ENCODE results near the gene CRLF1.
"Not testable (repeated sequence)": the region's sequence is repeated elsewhere in the genome, so short reads cannot be mapped to it uniquely, and the experiment has no call there.

Gene CRLF1

DNA sequence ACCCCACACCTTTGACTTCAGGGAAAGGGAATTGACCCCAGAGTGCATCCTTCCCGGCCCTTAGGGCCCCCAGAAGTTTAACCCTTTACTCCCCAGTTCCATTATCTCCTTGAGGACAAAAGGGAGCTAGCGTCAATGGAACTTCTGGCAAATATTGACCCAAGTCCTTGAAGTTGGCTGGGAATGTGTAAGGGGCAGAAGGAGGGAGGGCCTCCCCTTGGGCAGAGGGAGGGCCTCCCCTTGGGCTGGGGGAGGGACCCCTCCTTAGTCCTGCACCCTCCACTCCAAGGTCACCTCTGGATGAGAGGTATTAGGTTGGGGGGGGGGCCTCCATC, 3.1 kb upstream of the CRLF1 start:
- in situ Hi-C loops (cut with MboI; ENCODE audit: low sequenced_read_pairs): no loop called here

DNA sequence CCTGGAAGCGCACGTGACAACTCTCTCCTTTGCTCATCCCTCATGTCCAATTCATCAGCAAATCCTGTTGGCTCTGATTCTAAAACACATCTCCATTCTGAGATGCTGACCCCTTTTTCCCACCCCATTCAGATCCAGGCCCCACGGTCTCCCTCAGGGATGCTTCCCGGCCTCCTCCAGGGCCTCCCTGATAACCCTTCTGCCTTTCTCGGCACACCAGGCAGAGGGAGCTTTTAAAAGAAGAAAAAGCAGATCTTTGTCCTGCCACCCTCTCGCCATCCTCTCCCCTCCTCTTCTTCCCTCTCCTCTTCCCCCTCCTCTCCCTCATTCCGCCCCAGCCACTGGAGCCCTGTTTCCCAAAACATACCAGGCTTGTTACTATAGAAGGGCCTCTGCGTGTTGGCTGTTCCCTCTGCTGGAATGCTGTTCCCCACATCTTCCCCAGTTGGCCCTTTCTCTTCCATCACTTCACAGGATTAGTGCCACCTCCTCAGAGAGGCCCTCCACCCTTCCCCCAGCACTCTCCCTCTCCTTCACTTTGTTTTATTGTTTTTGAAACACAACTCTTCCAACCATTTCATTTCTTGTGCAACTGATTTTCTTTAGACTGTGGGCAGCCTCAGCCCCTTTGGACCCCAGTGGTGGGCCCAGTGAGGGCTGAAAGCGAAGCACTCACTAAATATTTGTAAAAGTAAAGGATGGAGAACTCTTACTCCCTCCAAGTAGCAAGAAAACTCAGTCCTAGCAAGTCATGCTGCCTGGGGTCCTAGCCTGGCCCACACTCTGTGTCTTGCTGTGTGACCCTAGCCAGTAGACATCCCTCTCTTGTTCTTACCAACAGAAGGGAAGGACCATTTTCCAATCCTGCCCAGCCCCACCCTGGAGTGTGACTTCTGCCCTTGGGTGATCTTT, 2.5 kb upstream of the CRLF1 start:
- in situ Hi-C loops (cut with MboI; ENCODE audit: low sequenced_read_pairs): no loop called here

DNA sequence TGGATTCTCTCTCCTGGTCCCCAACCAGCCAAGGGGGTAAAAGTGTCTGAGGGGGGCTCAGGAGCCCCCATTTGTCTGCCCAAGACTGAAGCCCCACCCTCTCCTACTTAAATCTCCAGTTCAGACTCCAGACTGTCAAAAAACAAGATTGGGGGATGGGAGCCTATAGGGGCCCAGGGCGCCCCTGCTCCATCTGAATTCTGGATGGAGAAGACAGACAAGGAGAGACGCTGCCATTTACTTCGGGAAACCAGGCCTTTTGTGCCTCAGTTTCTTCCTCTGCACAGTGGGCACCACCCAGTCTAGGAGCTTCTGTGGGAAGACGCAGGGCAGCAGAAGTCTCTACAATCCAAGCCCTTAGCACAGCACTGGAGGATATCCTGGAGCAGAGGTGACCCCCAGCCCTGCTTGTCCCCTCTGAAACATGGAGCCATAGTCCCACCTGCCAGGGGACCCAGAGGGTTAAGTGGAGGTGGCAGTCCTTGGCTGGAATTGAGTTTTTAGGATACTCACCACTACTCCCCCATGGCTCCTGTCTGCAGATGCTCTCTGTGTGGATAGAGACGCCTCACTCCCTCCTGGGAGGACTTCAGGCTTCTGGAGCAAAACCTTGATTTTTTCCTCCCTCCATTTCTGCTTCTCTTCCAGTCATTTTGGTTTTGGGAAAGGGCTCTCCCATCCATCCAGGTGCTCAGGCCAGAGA, 1.7 kb upstream of the CRLF1 start:
- in situ Hi-C loops (cut with MboI; ENCODE audit: low sequenced_read_pairs): no loop called here

DNA sequence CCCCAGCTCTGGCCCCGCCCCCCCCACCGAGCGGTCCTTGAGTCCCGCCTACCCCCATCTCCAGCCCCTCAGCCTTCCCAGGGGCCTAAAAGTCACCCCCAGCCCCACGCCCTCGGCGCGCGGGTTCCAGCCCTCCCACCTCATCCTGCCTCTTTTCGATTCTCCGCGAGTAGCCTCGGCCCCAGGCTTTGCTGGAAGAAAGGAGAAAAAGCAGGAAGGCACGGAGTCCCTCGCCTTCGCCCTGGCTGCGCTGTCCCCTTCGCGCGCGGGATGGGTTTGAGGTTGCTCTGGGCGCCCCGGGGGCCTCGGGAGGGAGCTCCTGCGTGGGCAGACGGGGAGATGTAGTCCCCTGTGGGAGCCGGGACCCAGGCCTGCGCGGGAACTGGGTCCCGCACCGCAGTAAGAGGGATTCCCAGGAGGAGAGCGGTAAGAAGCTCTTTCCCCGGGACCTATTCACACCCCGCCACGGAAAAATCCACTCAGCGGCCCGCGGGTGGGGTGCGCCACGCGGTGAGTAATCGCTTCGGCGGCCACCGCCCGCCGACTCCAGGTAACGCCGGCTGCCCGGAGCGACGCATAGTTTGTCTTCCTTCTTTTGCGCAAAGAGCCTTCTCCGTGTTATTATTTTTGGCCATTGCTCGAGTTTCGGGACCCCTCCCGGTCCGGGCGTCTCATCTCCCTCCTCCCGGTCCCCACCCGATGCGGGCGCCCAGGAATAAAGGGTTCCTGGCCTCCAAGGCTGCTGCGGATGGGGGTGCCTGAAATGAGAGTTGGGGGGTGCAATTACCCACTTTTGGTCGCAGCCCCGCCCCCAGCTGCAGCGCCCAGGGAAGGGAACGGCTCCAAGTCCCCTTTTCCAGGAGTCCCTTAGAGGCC, 865 bp upstream of the CRLF1 start:
- in situ Hi-C loops (cut with MboI; ENCODE audit: low sequenced_read_pairs): no loop called here

DNA sequence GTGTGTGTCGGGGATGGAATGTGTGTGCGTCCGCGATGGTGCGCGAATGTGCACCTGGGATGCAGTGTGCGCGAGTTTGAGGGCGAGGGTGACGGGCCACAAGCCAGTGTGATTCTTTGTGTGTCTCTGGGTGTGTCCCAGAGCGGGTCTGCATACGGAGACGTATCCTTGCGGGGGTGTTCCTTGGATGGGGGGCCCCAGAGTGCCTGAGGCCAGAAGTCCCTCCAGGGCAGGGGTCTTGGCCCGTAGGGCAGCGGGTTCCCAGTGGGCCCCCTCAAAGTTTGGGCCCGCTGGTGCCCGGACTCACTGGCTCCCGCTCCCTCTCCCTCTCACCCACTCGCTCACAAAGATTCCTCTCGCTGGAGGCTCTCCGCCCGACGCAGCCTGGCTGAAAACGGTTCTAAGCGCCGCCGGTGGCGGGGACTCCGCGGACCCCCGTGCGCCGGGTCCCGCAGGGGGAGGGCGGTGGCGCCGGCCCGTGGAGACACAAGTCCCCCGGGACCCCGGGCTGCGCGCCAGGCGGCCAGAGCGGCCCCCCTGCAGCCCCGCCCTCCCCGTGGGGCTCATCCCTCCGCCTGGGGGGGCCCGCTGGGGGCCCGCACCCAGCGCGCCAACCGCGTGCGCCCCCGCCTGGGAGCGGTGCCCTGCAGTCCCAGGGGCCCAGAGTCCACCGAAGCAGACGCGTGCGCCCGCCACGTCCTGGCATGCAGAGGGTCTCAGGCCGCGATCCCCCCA, 886 bp downstream of the CRLF1 start:
- in situ Hi-C loops (cut with MboI; ENCODE audit: low sequenced_read_pairs): no loop called here

DNA sequence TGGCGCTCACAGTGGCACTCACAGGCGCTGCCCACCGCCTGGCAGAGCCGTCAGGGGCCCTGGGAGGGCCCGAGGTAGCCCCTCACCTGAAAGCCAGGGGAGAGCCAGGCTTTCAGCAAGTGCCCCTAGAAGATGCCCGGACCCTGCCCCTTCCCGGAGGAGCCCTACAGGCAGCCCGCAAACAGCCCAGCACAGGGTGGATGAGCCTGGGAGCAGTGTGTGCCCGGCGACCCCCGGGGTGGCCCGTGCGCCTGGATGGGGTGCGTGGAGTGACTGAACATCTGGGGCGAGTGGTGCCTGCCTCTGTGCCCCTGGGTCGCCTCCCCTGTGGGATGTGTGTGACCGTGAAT, 1.4 kb downstream of the CRLF1 start:
- in situ Hi-C loops (cut with MboI; ENCODE audit: low sequenced_read_pairs): no loop called here

DNA sequence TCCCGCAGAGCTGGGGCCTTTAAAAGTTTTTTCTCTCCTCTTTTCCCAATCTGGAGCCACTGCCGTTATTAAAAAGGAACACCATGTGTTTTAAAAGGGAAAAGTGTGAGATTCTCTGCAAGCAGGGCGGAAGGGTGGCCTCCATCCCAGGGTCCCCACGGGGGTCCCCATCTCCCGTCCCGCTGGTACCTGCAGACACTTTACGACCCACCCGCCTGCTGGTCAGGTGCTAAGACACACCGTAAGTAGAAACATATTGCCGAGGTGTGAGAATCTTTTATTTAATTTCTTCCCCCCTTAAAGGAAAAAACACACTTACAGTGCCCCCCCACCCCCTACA, 1.8 kb downstream of the CRLF1 start:
- in situ Hi-C loops (cut with MboI; ENCODE audit: low sequenced_read_pairs): no loop called here

DNA sequence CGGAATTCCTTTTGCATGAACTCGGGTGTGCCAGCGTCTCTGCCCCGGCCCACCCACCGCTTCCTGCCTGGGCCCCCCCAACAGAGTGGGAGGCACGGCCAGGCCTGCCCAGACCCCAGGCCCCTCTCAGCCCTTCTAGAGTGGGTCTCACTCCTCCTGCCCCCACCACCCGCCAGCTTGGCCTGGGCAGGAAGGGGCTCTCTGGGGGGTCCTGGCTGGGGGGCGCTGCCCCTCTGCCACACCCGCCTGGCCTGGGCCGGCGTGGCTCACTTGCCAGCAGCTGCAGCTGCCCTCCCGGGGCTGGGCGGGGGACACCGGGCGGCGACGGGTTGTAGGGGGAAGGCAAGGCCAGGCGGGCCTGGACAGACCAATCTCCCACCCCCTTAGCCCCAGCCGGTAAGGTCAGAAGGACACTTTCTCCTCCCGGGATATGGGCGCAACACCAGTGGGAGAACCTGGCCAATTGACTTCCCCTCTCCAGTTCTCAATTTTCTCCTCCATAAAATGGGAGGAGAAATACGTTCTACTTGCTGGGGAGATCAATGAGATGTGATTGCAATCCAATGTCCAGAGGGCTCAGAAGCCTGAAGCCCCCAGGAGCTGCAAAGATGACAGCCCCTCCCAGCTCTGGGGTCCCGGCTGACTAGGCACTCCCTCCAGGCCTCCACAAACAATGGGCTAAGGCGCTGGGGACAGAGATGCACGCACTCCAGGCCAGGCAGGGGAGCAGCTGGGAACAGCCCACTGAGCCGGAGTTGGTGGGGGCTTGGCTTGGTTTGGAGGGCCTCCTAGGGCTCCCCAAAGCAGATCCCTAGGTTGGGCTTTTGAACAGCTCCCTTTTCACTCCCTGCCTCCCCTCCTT, 2.4 kb downstream of the CRLF1 start:
- in situ Hi-C loops (cut with MboI; ENCODE audit: low sequenced_read_pairs): no loop called here

DNA sequence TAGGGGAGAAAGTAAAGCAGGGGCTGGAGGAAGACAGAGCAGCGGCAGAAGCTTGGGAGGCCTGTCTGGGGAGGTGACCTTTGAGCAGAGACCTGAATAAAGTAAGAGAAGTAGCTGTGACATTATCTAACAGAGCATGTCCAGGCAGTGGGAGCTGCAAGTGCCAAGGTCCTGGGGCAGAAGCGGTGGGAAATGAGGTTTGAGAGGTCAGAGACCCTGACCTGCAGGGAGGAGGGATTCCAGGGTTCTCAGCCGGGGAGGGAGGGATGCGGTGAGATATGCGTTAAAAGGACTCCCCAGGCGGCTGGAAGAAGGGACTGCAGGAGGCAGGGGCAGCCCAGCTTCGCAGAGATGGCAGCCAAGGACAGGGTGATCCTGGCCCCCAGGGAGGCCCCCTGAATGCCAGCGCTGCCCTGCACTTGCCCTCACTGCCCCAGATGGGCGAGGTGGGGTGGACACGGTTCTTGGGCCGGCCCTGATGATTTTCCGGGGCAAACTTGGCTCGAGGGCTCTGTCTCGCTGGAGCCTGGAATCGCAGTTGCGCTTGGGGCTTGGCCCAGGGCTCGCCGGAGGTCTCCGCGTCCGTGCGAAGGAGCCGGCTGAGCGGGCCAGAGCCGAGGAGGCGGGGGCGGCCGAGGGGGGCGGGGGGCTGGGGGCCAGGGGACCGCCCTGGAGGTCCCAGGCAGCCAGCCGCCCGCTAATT, 3.2 kb downstream of the CRLF1 start:
- in situ Hi-C loops (cut with MboI; ENCODE audit: low sequenced_read_pairs): no loop called here

DNA sequence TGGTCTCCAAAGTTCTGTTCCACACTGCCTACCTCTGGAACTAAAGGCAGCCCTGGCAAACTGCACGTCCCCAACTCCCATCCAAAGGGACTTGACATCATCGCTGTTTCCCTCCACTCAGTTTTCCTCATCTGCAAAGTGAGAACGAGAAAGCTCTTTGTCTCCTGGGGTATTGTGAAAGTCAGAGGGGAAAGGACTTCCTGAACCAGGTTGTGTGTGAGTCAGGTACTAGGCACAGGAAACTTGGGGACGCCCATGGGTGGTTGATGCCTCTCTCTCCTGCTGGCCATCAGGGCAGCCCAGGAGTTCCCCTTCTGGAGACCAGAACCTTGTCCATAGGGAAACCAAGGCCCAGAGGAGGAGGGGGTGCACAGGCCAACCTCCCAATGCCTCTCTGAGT, 4.7 kb downstream of the CRLF1 start:
- in situ Hi-C loops (cut with MboI; ENCODE audit: low sequenced_read_pairs): no loop called here

DNA sequence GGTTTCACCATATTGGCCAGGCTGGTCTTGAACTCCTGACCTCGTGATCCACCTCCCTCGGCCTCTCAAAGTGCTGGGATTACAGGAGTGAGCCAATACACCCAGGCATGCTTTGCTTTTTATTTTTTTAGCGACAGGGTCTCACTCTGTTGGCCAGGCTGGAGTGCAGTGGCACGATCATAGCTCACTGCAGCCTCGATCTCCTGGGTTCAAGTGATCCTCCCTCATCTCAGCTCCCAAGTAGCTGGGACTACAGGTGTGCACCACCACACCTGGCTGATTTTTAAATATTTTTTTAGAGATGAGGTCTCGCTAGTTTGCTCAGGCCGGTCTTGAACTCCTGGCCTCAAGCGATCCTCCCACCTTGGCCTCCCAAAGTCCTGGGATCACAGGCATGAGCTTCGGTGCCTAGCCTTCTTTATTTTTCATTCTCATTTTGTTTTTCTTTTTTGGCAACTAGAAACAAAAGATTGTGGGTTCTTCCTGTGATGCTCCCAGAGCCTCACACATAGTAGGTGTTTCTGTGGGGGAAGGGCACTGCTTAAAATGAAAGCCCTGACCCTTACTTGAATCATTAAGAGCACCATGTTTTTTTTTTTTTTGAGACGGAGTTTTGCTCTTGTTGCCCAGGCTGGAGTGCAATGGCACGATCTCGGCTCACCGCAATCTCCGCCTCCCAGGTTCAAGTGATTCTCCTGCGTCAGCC, 5.8 kb downstream of the CRLF1 start:
- in situ Hi-C loops (cut with MboI; ENCODE audit: low sequenced_read_pairs): not testable (repeated sequence)

DNA sequence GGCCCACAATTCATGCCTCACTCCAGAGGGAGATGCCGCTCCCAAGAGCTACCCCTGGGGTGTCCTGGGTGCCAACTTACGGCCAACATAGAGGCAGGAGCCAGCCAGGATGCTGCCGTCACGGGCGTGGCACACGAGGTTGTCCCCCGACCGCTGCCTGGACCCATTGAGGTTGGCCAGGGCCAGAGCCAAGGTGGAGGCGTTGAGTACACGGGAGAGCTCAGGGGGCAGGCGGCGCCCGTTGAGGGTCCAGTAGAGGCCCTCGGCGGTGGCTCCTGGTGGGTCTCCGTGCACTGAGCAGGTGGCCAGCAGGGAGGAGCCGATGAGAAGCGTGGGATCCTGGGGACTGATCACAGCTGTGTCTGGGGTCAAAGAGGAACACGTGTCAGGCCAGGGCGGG, 7.1 kb downstream of the CRLF1 start:
- in situ Hi-C loops (cut with MboI; ENCODE audit: low sequenced_read_pairs): no loop called here

DNA sequence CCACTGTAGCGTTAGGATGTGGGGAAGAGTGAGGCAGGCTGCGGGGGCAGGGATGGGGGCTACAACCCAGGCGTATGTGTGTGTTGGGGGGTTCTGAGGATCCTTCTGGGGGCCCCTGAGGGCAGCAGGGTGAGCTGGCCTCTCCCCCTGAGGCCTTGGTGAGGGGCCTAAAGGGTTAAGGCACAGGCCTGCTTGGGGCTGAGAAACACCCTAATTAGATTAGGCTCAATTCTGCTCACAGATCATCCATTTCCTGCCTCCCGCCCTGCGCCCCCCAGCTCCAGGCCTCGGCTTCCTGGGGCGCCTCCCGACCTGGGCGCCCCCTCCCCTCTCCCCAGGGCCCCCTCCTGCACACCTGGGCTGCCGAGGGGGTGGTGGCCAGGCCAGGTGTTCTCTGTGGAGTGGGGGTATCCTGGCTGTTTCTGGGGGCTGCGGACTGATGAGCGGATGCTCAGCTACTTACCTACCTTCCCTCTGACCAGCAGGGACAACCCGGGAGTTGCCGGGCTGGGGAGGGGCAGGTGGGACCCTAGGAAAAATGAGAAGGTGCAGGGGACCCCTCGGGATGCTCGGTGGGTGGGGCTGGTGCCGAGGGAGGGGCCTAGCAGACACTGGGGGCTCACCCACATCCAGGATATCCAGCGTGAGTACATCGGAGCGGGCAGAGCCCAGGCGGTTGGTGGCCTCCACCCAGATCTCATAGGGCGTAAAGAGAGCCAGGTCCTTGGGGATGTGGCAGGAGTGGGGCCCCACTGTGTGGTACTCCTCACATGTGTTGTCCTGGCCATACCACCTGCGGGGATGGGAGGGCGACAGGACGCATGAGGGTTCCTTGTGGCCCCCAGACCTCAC, 8.6 kb downstream of the CRLF1 start:
- in situ Hi-C loops (cut with MboI; ENCODE audit: low sequenced_read_pairs): no loop called here

DNA sequence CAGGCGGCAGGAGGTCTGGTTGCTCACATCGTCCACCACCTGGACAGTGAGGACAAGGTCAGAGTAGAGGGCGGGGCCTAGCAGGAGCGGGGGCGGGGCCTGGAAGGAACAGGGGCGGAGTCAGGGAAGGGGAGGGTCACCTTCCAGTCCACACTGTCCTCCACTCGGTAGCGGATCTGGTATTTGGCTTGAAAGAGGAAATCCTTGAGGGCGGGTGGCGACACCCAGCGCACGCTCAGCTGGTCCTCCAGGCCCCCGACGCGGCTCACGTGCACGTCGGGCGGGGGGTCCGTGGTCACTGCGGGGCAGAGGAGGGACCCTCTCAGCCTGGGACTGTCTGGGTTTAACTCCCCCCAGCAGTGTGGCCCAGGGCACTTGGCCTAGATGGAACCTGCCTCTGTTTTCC, 9.8 kb downstream of the CRLF1 start:
- in situ Hi-C loops (cut with MboI; ENCODE audit: low sequenced_read_pairs): no loop called here

DNA sequence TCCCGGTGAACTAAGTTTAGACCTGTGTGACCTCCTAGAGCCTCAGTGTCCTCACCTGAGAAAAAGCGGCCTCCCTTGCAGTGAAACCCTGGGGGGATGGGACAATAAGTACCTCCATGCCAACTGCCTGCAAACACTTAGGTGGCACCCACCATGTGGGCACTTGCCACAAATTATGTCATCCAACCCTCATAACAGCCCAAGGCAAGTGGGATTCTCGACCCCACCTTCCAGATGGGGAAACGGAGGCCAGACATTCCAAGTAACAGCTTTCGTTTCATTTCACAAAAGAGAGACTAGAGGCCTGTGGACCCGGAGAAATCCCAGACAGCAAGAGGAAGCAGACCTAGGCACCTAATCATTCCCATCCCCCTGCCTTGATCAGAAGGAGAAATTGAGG, 11.1 kb downstream of the CRLF1 start:
- in situ Hi-C loops (cut with MboI; ENCODE audit: low sequenced_read_pairs): no loop called here

DNA sequence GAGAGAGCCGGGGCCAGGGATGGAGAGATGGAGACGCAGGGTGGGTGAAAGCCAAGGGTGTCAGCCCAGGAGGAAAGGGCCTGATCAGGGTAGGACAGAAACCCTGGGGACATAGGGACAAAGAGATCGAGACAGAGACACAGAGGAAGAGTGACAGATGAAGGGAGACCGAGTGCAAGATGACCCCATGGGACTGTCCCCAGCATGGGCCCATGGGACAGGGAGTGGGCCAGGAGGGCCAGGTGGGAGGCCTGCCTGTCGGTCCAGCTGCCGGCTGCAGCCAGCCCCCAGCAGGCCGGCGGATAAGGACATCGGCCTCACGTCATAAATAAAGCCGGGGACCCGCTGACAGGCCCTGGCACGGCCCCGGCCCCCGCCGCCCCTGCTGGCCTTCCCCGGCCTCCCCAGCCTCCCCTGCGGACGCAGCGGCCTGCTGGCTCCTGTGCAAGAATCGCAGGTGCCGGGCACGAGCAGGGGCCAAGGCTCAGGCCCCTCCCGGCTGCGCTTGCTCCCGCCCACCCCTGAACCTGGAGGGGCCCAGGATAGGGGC, 11.7 kb downstream of the CRLF1 start:
- in situ Hi-C loops (cut with MboI; ENCODE audit: low sequenced_read_pairs): no loop called here

DNA sequence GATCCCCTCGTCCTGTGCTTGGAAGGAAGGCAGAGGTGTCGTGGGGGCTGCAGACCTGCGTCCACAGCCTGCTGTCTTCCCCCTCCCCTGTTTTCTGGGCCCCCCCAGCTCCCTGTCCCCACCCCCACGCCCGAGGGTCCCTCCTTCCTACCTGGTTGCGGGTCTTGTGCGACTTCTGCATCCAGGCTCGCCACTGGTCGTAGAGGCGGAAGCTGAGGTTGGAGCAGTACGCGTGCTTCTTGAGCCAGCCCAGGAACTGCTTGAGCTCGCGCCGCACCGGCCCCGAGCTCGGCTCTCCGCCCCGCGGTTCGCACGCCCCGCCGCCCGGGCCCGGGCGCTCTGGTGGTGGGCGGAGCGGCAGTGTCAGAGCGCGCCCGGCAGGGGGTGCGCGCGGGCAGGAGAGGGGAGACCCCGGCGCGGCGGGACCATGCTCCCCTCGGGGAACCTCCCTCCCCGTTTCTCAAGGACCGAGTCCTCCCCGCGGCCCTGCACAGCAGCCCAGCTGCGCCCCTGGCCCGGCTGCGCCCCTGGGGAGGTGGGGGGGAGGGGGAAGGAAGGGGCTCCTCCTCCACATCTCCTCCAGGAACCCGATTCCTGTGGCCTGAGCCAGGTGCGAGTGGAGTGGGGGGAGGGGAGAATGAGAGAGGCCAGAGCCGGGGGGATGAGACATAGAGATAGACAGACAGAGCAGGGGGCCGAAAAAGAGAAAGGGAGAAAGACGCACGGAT, 12.3 kb downstream of the CRLF1 start:
- in situ Hi-C loops (cut with MboI; ENCODE audit: low sequenced_read_pairs): no loop called here

All from HL-60/S4 treated with retinoic acid at 250 ng/mL for 4 days and 3 days (cell line).